Gastroesophageal sphincter (tissue), 4 donors: Measurements from ENCODE around the gene PTPRN2. TPM values are rescaled to one million over a fixed set of nuclear protein-coding genes. Genes with fewer than 3 reads are reported as not detected.

Experiments
- ATAC-seq: fragments of 150-250 bp; one replicate; pipeline ENCODE4 v1.9.1; 2016; ENCODE audit warnings: mild to moderate bottlenecking, moderate library complexity
- H3K27ac ChIP-seq, 4 donors: fragments of 200-600 bp; sonication (generic) in 3 of 4; 1 replicate in 3 of 4; 2 replicates in 1 of 4; pipeline ENCODE4 v1.5.1; 2016 to 2019
- H3K27me3 ChIP-seq: fragments of 200-600 bp; sonication (generic); one replicate; pipeline ENCODE4 v1.5.1; 2019
- H3K36me3 ChIP-seq, 2 donors: fragments of 200-600 bp; sonication (generic); one replicate each; pipeline ENCODE4 v1.5.1; 2019; ENCODE audit warnings: control low read depth in 1 of 2
- H3K4me1 ChIP-seq, 3 donors: fragments of 200-600 bp; sonication (generic); 1 replicate in 2 of 3; 2 replicates in 1 of 3; pipeline ENCODE4 v1.5.1; 2016 to 2019; ENCODE audit warnings: control low read depth in 2 of 3
- H3K4me3 ChIP-seq, 2 donors: fragments of 200-600 bp; sonication (generic); one replicate each; pipeline ENCODE4 v1.5.1; 2019; ENCODE audit warnings: mild to moderate bottlenecking in 1 of 2, moderate library complexity in 1 of 2
- H3K9me3 ChIP-seq, 3 donors: fragments of 200-600 bp; sonication (generic); one replicate each; pipeline ENCODE4 v1.5.1; 2017 to 2019; ENCODE audit warnings: control low read depth in 2 of 3
- EP300 ChIP-seq: sonication (generic); formaldehyde crosslinking; IDR thresholded peaks from one replicate; pipeline ENCODE4 v1.6.1; 2017; ENCODE audit warnings: antibody characterized with exemption, mild to moderate bottlenecking
- POLR2A ChIP-seq, 2 donors: fragments of 450-650 bp; IDR thresholded peaks; one replicate each; pipeline ENCODE4 v1.6.1; 2017; ENCODE audit warnings: antibody characterized with exemption in 2 of 2, mild to moderate bottlenecking in 2 of 2, moderate library complexity in 1 of 2
- POLR2AphosphoS5 ChIP-seq: sonication (generic); formaldehyde crosslinking; IDR thresholded peaks from one replicate; pipeline ENCODE4 v1.6.1; 2017; ENCODE audit warnings: antibody characterized with exemption
- WGBS, 2 donors: methylation state at CpG; one replicate each; pipeline ENCODE4 v1.1.5; 2018; ENCODE audit warnings: low coverage in 1 of 2; 5-methylcytosine and 5-hydroxymethylcytosine counted together
- total RNA-seq, 4 donors: library from RNA; depleted of rRNA; stranded (reverse); fragments of >200 nt; gene quantifications; one replicate each; pipeline ENCODE4 v1.1.0, GENCODE V29; 2016
- TF ChIP-seq, protein P1 (sequence below), 4 experiments: fragments of 200-600 bp in 2 of 4; fragments of 450-650 bp in 2 of 4; sonication (generic) in 1 of 4; IDR thresholded peaks; one replicate each; pipeline ENCODE4 v1.5.1; 2017 to 2019; ENCODE audit warnings: antibody characterized with exemption in 4 of 4, mild to moderate bottlenecking in 2 of 4, moderate library complexity in 2 of 4

PTPRN2 gene
- total RNA-seq, 4 donors from 2014 or later: 1.7 to 4.7 (median 3.3) TPM

- TF ChIP-seq, protein P1, sequence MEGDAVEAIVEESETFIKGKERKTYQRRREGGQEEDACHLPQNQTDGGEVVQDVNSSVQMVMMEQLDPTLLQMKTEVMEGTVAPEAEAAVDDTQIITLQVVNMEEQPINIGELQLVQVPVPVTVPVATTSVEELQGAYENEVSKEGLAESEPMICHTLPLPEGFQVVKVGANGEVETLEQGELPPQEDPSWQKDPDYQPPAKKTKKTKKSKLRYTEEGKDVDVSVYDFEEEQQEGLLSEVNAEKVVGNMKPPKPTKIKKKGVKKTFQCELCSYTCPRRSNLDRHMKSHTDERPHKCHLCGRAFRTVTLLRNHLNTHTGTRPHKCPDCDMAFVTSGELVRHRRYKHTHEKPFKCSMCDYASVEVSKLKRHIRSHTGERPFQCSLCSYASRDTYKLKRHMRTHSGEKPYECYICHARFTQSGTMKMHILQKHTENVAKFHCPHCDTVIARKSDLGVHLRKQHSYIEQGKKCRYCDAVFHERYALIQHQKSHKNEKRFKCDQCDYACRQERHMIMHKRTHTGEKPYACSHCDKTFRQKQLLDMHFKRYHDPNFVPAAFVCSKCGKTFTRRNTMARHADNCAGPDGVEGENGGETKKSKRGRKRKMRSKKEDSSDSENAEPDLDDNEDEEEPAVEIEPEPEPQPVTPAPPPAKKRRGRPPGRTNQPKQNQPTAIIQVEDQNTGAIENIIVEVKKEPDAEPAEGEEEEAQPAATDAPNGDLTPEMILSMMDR (IDR thresholded peaks at IDR 0.05): no peak
- TF ChIP-seq POLR2A (IDR thresholded peaks at IDR 0.05) (no peak), POLR2AphosphoS5 (no peak), EP300 (no peak)
- no peaks in the 10 kb centered on the region for H3K36me3 ChIP-seq
- ATAC-seq: no peak
- WGBS, 2 donors: 73% methylated on average over 2 of the region's 16 CpGs; no CpG with 5 or more reads in 1 of the 2 donors
- no peaks in the 10 kb centered on the region for H3K4me1 ChIP-seq
- H3K27ac ChIP-seq: no peak overlapping the region
- no peak overlapping the region for H3K4me3 ChIP-seq
- H3K27me3 ChIP-seq: peaks cover 19% of the 10 kb centered on the region
- no peaks in the 10 kb centered on the region for H3K9me3 ChIP-seq
Observed at GRCh38 chr7:158328376-158329013, 259.1 kb downstream of the PTPRN2 start.

- 0% methylated on average over 1 of the region's 5 CpGs; no CpG with 5 or more reads in 1 of the 2 donors for WGBS, 2 donors
- no peak for ATAC-seq
- H3K9me3 ChIP-seq: no peaks in the 10 kb centered on the region
- H3K4me3 ChIP-seq: no peak overlapping the region
- no peak for TF ChIP-seq POLR2AphosphoS5
- TF ChIP-seq EP300: no peak
- TF ChIP-seq, protein P1 (IDR thresholded peaks at IDR 0.05): no peak
- TF ChIP-seq POLR2A (IDR thresholded peaks at IDR 0.05): no peak
- no peaks in the 10 kb centered on the region for H3K4me1 ChIP-seq
- H3K27ac ChIP-seq: no peak overlapping the region
- peaks cover 25% of the 10 kb centered on the region for H3K27me3 ChIP-seq
- no peaks in the 10 kb centered on the region for H3K36me3 ChIP-seq
Observed at GRCh38 chr7:158327571-158328180, 259.9 kb downstream of the PTPRN2 start.

GRCh38 chr7:158327012-158327411, 260.6 kb downstream of the PTPRN2 start:
- TF ChIP-seq, protein P1 (IDR thresholded peaks at IDR 0.05): no peak
- TF ChIP-seq POLR2A (IDR thresholded peaks at IDR 0.05): no peak
- TF ChIP-seq EP300: no peak
- no peak for ATAC-seq
- Histone ChIP-seq H3K4me1 (no peaks in the 10 kb centered on the region), H3K27me3 (peaks cover 32% of the 10 kb centered on the region), H3K4me3 (no peak overlapping the region), H3K27ac (no peak overlapping the region), H3K36me3 (no peaks in the 10 kb centered on the region), H3K9me3 (no peaks in the 10 kb centered on the region)
- 89 to 94% methylated on average over 4 of the region's 4 CpGs for WGBS, 2 donors

DNA sequence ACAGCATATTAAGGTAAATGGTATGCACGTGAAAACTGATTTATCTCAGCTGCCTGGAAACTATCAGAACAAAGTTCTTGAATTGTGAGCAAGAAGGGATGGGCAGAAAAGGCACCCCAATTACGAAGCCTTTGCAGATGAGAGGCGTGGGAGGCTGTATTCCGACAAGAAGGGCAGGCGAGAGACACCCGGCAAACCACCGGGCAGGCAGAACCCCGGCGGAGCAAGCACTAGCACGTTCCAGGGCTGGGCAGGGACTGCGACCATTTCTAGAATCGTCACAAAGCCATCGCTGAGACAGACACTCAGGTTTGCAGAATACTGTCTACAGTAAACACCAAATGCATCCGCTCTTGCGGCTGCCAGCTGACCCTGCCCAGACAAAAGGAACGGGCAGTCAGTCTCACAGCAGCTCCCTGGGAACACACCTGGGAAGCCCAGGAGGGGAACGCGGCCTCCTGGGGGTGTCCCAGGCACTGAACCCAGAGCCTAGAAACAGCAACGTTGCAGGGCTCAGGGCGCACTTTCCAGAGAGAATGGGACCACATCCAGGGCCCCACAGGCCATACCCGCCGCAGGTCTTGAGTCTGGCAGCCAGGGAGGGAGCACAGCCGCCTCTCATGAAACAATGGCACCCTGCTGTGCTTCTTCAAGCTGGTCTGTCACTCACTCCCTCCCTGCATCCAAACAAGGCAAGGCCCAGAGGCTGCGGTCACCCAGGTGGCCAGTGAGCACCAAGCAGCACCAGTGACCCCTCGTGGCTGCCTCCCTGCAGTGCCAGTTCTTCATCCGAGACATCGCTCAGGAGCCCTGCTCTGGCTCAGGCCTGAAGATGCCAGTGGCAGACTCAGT, 261.9 kb downstream of the PTPRN2 start:
- Histone ChIP-seq H3K27ac (no peak overlapping the region), H3K9me3 (no peaks in the 10 kb centered on the region), H3K4me1 (no peaks in the 10 kb centered on the region), H3K36me3 (no peaks in the 10 kb centered on the region), H3K4me3 (no peak overlapping the region), H3K27me3 (peaks cover 41% of the 10 kb centered on the region)
- no peak for ATAC-seq
- 52 to 53% methylated on average over 3 to 18 of the region's 27 CpGs for WGBS, 2 donors
- TF ChIP-seq, protein P1 (IDR thresholded peaks at IDR 0.05): peak in 1 of 4 experiments; percentile 10
- TF ChIP-seq POLR2AphosphoS5: no peak
